Osteoblast (primary cell): ENCODE data around the gene ATP5F1A. TPM values are rescaled to one million over a fixed set of nuclear protein-coding genes. Genes with fewer than 3 reads are reported as not detected.

Experiments
- DNase-seq: peaks from one replicate; pipeline ENCODE4 v3.0.0; 2011; ENCODE audit warnings: low spot score, mixed read lengths; ENCODE audit not compliant: insufficient read length; ENCODE audit errors: missing footprints
- H2AFZ ChIP-seq: 2 replicates; pipeline ENCODE4 v1.6.0; 2011; ENCODE audit warnings: mild to moderate bottlenecking, low read length
- H3K27ac ChIP-seq: 2 replicates; pipeline ENCODE4 v1.5.1; 2011; ENCODE audit warnings: mild to moderate bottlenecking, low read depth, low read length, moderate library complexity
- H3K27me3 ChIP-seq: 2 replicates; pipeline ENCODE4 v1.6.0; 2012; ENCODE audit warnings: mild to moderate bottlenecking, control low read depth, inconsistent platforms, low read length, moderate library complexity; ENCODE audit not compliant: insufficient read depth
- H3K36me3 ChIP-seq: 2 replicates; pipeline ENCODE4 v1.5.1; 2011; ENCODE audit warnings: mild to moderate bottlenecking, low read length, control low read depth, moderate library complexity; ENCODE audit not compliant: insufficient read depth
- H3K4me1 ChIP-seq: 2 replicates; pipeline ENCODE4 v1.5.1; 2011; ENCODE audit warnings: mild to moderate bottlenecking, low read length, control low read depth, moderate library complexity; ENCODE audit not compliant: insufficient read depth
- H3K4me2 ChIP-seq: 2 replicates; pipeline ENCODE4 v1.6.0; 2011; ENCODE audit warnings: mild to moderate bottlenecking, low read length; ENCODE audit not compliant: insufficient read depth
- H3K4me3 ChIP-seq: fragments of 200-600 bp; sonication (generic); 3 replicates; pipeline ENCODE4 v1.5.1; 2012; ENCODE audit warnings: mild to moderate bottlenecking, low read length, inconsistent platforms; ENCODE audit not compliant: insufficient read depth
- H3K79me2 ChIP-seq: 2 replicates; pipeline ENCODE4 v1.6.0; 2012; ENCODE audit warnings: mild to moderate bottlenecking, low read length, control low read depth, inconsistent platforms; ENCODE audit not compliant: insufficient read depth
- H3K9me3 ChIP-seq: 2 replicates; pipeline ENCODE4 v1.5.1; 2011; ENCODE audit warnings: low read depth, low read length, control low read depth
- H4K20me1 ChIP-seq: 2 replicates; pipeline ENCODE4 v1.6.0; 2012; ENCODE audit warnings: mild to moderate bottlenecking, low read length, control low read depth; ENCODE audit not compliant: insufficient read depth
- CTCF ChIP-seq: IDR thresholded peaks from 2 replicates; pipeline ENCODE4 v1.5.1; 2011; ENCODE audit warnings: mild to moderate bottlenecking, low read depth, low read length, moderate library complexity; ENCODE audit errors: extremely low read depth
- total RNA-seq: library from RNA; depleted of rRNA; stranded (reverse); fragments of >200 nt; gene quantifications from 2 replicates; pipeline ENCODE4 v1.2.3, GENCODE V29; 2012

ATP5F1A gene
- total RNA-seq, 1 donor = 578 TPM

GRCh38 chr18:46079336-46079735 lies 18.8 kb downstream of the ATP5F1A start:
- TF ChIP-seq CTCF = no peak
- H3K9me3 ChIP-seq = no peaks in the 10 kb centered on the region
- peaks cover 5% of the 10 kb centered on the region for H4K20me1 ChIP-seq
- H3K4me3 ChIP-seq = no peak overlapping the region
- H2AFZ ChIP-seq = no peak overlapping the region
- no peaks in the 10 kb centered on the region for H3K4me1 ChIP-seq
- peaks cover 57% of the 10 kb centered on the region for H3K36me3 ChIP-seq
- H3K79me2 ChIP-seq = no peaks in the 10 kb centered on the region
- no peaks in the 10 kb centered on the region for H3K27me3 ChIP-seq
- H3K4me2 ChIP-seq = no peak overlapping the region
- DNase-seq = no peak
- H3K27ac ChIP-seq = no peak overlapping the region

GRCh38 chr18:46073474-46074331 lies 24.4 kb downstream of the ATP5F1A start:
- H3K4me1 ChIP-seq = peaks cover 23% of the 10 kb centered on the region
- peak; percentile 90 for DNase-seq
- H3K27me3 ChIP-seq = no peaks in the 10 kb centered on the region
- no peak overlapping the region for H2AFZ ChIP-seq
- peaks cover 10% of the 10 kb centered on the region for H3K36me3 ChIP-seq
- H3K9me3 ChIP-seq = no peaks in the 10 kb centered on the region
- H3K79me2 ChIP-seq = peaks cover 32% of the 10 kb centered on the region
- H4K20me1 ChIP-seq = no peaks in the 10 kb centered on the region
- no peak overlapping the region for H3K4me2 ChIP-seq
- no peak overlapping the region for H3K27ac ChIP-seq
- TF ChIP-seq CTCF = peak; percentile 65
- no peak overlapping the region for H3K4me3 ChIP-seq

GRCh38 chr18:46072959-46073358 lies 25.1 kb downstream of the ATP5F1A start:
- H3K9me3 ChIP-seq = no peaks in the 10 kb centered on the region
- peaks cover 35% of the 10 kb centered on the region for H3K79me2 ChIP-seq
- H4K20me1 ChIP-seq = no peaks in the 10 kb centered on the region
- peak overlapping the region; percentile 93 for H3K4me2 ChIP-seq
- peaks cover 5% of the 10 kb centered on the region for H3K36me3 ChIP-seq
- no peak overlapping the region for H3K4me3 ChIP-seq
- H3K4me1 ChIP-seq = peaks cover 23% of the 10 kb centered on the region
- H2AFZ ChIP-seq = no peak overlapping the region
- no peak for TF ChIP-seq CTCF
- no peak overlapping the region for H3K27ac ChIP-seq
- DNase-seq = no peak
- H3K27me3 ChIP-seq = no peaks in the 10 kb centered on the region

- H3K4me3 ChIP-seq = peak overlapping the region; percentile 88
- peaks cover 37% of the 10 kb centered on the region for H3K79me2 ChIP-seq
- peak overlapping the region; percentile 93 for H3K4me2 ChIP-seq
- peak overlapping the region; percentile 76 for H2AFZ ChIP-seq
- peak overlapping the region; percentile 23 for H3K27ac ChIP-seq
- peak; percentile 82 for DNase-seq
- no peaks in the 10 kb centered on the region for H3K9me3 ChIP-seq
- H3K4me1 ChIP-seq = peaks cover 23% of the 10 kb centered on the region
- TF ChIP-seq CTCF = no peak
- H4K20me1 ChIP-seq = no peaks in the 10 kb centered on the region
- no peaks in the 10 kb centered on the region for H3K36me3 ChIP-seq
- no peaks in the 10 kb centered on the region for H3K27me3 ChIP-seq
Observed at GRCh38 chr18:46072376-46072867, 25.7 kb downstream of the ATP5F1A start.
